GM12872 (cell line): ENCODE measurements around the gene HPX.

ENCODE experiments used
- TF ChIP-seq, protein P1 (sequence below): IDR thresholded peaks from 3 replicates; pipeline ENCODE4 v1.5.1; 2011; ENCODE audit warnings: low read depth, mild to moderate bottlenecking, low read length, moderate library complexity; ENCODE audit not compliant: insufficient read depth

HPX gene

DNA sequence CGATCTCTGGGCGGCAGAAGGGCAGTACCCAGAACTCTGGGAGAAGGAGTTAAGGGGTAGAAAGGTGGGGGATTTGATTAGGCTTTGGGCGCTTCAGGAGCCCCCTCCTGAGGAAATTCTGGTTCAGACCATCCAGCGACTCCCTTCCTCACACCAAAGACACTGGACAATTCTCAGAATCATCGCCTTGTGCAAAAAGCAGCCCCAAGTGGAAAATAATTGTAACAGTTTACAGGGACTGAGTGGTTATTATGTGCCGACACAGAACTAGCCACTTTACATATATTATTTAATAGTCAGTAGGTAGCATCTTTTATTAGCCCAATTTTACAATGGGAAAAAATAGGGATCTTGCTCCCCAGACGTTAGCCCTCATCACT lies 33.6 kb upstream of the HPX start:
- TF ChIP-seq, protein P1, sequence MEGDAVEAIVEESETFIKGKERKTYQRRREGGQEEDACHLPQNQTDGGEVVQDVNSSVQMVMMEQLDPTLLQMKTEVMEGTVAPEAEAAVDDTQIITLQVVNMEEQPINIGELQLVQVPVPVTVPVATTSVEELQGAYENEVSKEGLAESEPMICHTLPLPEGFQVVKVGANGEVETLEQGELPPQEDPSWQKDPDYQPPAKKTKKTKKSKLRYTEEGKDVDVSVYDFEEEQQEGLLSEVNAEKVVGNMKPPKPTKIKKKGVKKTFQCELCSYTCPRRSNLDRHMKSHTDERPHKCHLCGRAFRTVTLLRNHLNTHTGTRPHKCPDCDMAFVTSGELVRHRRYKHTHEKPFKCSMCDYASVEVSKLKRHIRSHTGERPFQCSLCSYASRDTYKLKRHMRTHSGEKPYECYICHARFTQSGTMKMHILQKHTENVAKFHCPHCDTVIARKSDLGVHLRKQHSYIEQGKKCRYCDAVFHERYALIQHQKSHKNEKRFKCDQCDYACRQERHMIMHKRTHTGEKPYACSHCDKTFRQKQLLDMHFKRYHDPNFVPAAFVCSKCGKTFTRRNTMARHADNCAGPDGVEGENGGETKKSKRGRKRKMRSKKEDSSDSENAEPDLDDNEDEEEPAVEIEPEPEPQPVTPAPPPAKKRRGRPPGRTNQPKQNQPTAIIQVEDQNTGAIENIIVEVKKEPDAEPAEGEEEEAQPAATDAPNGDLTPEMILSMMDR: no peak

- TF ChIP-seq, protein P1: no peak
Observed at GRCh38 chr11:6473451-6474412, 32.9 kb upstream of the HPX start, which contains the start of gene TRIM3. TSS of gene TRIM3 (minus strand) at chr11:6473941. CDS start at chr11:6465695, 8,246 bp downstream.

DNA sequence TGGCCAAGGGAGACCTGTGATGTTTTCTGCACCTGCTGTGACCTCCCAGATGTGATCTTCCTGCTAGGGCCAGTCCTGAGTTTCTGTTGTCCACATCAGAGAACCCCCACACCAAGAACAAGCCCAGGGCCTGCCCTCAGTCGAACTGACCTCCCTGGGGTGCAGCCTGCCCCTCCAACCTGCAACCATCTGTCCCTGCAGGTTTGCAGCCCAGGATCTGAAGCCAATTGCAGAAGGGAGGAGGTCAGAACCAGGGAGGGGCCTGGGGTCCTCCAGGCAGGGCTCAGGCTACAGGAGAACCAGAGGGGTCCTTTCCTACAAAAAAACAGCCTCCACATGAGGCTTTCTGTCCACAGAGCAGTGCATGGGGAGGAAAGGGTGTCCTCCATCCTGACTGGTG lies 32.1 kb upstream of the HPX start:
- TF ChIP-seq, protein P1: no peak

DNA sequence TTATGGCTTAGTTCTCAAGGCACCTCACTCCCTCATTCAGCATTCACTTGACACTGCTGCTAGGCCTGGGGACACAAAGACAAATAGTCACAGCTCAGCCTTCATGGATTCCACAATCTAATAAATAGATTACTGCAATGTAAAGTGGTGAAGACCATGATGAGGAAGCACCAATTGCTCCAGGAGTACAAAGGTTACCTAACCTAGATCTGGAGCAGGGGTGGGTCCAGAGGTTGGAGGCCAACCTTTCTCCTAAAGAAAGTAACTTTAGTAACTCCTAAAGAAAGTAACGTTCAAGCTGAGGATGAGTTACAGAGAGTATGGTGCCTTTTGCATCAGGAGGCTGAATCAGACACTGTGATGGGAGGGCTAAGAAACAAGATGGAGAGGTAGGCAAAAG lies 28.8 kb upstream of the HPX start:
- TF ChIP-seq, protein P1: no peak

- TF ChIP-seq, protein P1: no peak
Observed at GRCh38 chr11:6468712-6469495, 28.1 kb upstream of the HPX start.

GRCh38 chr11:6459099-6459450 lies 18.3 kb upstream of the HPX start:
- TF ChIP-seq, protein P1: no peak

- TF ChIP-seq, protein P1: no peak
Observed at GRCh38 chr11:6458352-6459098, 17.7 kb upstream of the HPX start.
